GM12875 (cell line): Measurements from ENCODE around the gene MOK.

Experiments used
- H3K4me3 ChIP-seq: one replicate; pipeline ENCODE4 v1.5.1; 2011; ENCODE audit warnings: low read depth, low read length, control low read depth
- TF ChIP-seq, protein P1 (sequence below): IDR thresholded peaks from 2 replicates; pipeline ENCODE4 v1.5.1; 2011; ENCODE audit warnings: low read depth, mild to moderate bottlenecking, control low read depth, inconsistent platforms, low read length, moderate library complexity, borderline replicate concordance; ENCODE audit not compliant: insufficient read depth

The MOK gene

DNA sequence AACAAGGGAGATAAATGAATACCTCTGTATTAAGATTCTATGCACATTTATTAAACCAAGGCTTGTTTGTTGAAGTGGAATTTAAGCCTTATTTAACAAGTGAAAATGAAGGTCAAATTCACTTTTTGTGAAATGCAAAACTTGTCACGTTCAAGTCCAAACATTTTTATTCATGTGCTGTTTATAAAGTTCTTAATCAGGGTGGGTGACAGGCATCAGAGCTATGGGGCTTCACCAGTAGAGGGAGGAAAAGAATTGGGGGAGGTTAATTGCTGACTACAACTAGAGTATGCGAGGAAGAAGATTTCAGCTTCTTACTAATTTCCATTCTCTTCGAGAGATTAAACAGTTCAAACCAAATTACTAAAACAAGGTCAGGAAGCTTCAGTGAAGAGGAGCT, 9.7 kb downstream of the MOK start:
- TF ChIP-seq, protein P1, sequence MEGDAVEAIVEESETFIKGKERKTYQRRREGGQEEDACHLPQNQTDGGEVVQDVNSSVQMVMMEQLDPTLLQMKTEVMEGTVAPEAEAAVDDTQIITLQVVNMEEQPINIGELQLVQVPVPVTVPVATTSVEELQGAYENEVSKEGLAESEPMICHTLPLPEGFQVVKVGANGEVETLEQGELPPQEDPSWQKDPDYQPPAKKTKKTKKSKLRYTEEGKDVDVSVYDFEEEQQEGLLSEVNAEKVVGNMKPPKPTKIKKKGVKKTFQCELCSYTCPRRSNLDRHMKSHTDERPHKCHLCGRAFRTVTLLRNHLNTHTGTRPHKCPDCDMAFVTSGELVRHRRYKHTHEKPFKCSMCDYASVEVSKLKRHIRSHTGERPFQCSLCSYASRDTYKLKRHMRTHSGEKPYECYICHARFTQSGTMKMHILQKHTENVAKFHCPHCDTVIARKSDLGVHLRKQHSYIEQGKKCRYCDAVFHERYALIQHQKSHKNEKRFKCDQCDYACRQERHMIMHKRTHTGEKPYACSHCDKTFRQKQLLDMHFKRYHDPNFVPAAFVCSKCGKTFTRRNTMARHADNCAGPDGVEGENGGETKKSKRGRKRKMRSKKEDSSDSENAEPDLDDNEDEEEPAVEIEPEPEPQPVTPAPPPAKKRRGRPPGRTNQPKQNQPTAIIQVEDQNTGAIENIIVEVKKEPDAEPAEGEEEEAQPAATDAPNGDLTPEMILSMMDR, result no peak
- no peak overlapping the region for H3K4me3 ChIP-seq

DNA sequence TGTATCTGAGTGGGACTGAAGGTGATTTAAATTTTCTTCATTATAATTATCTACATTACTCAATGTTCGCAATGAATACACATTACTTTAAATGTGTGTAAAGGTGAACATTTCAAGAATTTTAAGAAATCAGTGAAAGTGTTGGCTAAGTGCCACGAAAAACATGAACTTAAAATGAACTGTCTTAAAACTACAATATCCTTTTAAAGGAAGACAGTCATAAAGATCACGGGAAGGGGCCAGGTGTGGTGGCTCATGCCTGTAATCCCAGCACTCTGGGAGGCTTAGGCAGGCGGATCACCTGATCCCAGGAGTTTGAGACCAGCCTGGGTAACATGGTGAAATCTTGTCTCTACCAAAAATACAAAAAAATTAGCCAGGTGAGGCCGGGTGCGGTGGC, 11.2 kb downstream of the MOK start:
- TF ChIP-seq, protein P1, result no peak

DNA sequence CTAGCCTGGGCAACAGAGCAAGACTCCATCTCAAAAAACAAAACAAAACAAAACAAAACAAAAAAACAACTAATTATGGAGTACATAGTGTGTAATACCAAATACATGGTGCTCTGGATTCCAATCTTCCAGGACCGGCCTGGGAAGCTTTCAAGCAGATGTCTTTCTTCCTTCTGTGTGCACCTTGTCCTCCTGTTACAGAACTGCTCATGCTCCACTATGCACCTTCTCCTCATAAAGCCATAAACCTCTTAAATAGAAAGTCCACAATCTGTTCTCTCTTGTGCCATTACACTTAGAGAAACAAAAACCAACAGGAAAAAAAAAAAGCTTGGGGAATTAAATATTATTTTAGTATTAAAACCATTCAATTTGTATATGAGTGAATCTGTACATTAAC, 12.5 kb downstream of the MOK start:
- no peak overlapping the region for H3K4me3 ChIP-seq

More for the DNA sequence above, 11.2 kb downstream of the MOK start:
- no peak overlapping the region for H3K4me3 ChIP-seq

DNA sequence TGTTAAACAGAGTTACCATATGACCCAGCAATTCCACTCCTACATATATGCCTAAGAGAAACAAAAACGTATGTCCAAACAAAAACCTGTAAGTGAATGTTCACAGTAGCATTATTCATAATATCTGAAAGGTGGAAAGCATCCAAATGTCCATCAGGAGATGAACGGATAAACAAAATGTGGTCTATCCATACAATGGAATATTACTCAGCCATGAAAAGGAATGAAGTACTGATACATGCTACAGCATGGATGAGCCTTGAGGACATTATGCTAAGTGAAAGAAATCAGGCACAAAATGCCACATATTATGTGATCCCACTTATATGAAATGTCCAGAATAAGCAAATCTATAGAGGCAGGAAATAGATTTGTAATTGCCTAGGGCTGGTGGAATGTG, 16.8 kb downstream of the MOK start:
- TF ChIP-seq, protein P1, result no peak
- H3K4me3 ChIP-seq, result no peak overlapping the region

More for the DNA sequence above, 12.5 kb downstream of the MOK start:
- TF ChIP-seq, protein P1, result no peak

DNA sequence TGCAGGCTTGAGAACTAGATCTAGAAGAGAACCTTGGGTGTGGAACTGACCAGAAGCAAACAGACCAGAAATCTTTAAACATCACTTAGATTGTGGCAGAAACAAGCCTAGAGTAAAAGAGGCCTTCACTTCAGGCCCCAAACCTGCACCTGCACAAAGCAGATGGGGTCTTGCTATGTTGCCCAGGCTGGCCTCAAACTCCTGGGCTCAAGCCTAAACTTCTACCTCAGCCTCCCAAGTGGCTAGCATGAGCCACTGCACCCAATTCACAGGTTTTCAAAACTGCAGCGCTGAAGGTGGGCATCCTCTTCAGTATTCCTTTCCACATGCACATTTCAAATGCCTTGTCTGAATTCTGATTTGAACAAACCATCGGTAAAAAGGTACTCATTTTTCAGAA, 19.9 kb downstream of the MOK start:
- TF ChIP-seq, protein P1, result peak; percentile 12; the same call in 1 of the 2 replicates

DNA sequence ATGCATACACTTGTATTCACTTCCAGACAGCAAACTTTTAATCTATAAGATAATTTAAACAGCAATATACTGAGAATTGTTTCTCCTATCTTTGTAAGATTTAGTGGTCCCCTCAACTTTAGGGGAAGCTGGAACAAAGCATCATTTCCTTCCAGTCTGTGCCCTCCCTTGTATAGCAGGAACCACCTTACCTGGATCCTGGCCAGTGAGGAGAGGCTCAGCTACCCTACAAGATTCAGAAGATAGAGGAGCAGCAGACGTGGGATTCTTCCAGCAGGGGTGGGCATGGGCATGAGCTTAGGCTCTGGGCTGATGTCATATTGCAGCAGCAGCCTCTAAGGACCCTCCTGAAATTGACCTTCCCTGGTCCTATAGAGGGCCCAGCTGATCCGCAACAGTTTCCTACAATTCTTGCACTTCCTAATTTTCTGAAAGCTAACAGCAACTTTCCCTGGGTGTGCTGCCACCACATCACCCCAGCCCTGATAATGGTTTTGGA, 21.3 kb downstream of the MOK start:
- no peak overlapping the region for H3K4me3 ChIP-seq
- TF ChIP-seq, protein P1, result no peak

More for the DNA sequence above, 19.9 kb downstream of the MOK start:
- H3K4me3 ChIP-seq, result no peak overlapping the region

DNA sequence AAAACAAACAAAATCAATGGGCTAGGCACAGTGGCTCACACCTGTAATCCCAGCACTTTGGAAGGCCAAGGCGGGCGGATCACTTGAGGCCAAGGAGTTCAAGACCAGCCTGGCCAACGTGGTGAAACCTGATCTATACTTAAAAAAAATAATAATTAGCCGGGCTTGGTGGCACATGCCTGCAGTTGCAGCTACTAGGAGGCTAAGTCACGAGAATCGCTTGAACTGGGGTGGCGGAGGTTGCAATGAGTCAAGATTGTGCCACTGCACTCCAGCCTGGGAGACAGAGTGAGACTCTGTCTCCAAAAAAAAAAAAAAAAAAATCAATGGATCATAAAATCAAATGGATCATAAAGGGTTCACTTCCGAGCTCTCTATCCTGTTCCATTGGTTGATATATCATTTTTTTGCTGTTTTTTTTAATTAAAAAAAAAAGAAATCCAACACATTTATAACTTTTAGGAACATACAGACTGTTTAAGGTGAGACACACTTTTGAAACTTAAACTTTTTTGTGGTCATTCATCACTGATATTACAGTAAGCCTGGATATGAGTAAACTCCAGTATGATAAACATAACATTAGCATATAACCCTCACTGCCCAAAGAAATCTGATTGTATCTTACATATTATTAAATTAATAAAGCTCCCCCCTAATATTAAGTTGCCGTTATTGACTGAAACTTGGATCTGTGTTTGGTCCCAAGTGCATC, 22.1 kb downstream of the MOK start:
- TF ChIP-seq, protein P1, result no peak
- no peak overlapping the region for H3K4me3 ChIP-seq
